Endothelial cell of umbilical vein (primary cell): ENCODE data around the gene TMCC2.

ENCODE experiments used
- EZH2 ChIP-seq: IDR thresholded peaks from 2 replicates; pipeline ENCODE4 v1.6.1; 2012; ENCODE audit warnings: borderline replicate concordance, low read depth, mild to moderate bottlenecking, moderate library complexity, low read length, inconsistent platforms; ENCODE audit not compliant: severe bottlenecking
- FOS ChIP-seq: IDR thresholded peaks from 2 replicates; pipeline ENCODE4 v1.6.1; 2011; ENCODE audit warnings: mild to moderate bottlenecking, low read length, moderate library complexity, borderline replicate concordance; ENCODE audit not compliant: insufficient read depth
- POLR2A ChIP-seq: IDR thresholded peaks from 2 replicates; pipeline ENCODE4 v1.6.1; 2012; ENCODE audit warnings: low read depth, mild to moderate bottlenecking, control low read depth, low read length
- POLR2AphosphoS5 ChIP-seq: IDR thresholded peaks from 2 replicates; pipeline ENCODE4 v1.6.1; 2012; ENCODE audit warnings: low read depth, mild to moderate bottlenecking, control low read depth, low read length, moderate library complexity; ENCODE audit not compliant: insufficient read depth
- TF ChIP-seq, protein P1 (sequence below), 2 donors: IDR thresholded peaks; 1 replicate in 1 of 2; 2 replicates in 1 of 2; pipeline ENCODE4 v1.5.1; 2011; ENCODE audit warnings: low read length in 2 of 2, mild to moderate bottlenecking in 2 of 2, moderate library complexity in 2 of 2, control low read depth in 1 of 2, inconsistent platforms in 1 of 2, low read depth in 1 of 2; ENCODE audit not compliant: insufficient read depth in 1 of 2; ENCODE audit errors: extremely low read depth in 1 of 2

DNA sequence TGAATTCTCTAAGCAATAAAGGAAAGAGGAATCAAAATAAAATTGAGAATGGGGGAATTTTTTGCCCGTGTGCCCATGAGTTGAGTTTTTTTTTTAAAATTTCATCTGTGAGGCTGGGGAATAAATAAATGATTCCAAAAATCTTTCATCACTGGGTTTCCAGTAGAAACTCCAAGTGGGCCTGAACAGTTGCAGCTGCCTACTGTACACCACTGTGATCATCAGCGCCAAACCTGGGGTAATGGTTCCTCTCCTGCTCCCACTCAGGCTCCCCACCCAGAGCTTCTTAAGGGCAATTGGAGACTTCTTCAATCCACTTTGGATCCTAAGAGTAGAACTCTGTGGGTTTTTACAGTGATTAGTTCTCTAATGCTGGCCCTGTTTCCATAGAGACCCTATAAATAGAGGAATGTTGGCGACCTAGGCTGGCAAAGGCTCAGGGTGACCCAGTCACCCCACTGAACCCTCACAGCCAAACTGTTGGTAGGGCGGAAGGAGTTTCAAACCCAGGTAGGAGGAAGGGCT is 9.3 kb downstream of the TMCC2 start:
- no peak for TF ChIP-seq POLR2A
- TF ChIP-seq FOS, result no peak
- TF ChIP-seq, protein P1, sequence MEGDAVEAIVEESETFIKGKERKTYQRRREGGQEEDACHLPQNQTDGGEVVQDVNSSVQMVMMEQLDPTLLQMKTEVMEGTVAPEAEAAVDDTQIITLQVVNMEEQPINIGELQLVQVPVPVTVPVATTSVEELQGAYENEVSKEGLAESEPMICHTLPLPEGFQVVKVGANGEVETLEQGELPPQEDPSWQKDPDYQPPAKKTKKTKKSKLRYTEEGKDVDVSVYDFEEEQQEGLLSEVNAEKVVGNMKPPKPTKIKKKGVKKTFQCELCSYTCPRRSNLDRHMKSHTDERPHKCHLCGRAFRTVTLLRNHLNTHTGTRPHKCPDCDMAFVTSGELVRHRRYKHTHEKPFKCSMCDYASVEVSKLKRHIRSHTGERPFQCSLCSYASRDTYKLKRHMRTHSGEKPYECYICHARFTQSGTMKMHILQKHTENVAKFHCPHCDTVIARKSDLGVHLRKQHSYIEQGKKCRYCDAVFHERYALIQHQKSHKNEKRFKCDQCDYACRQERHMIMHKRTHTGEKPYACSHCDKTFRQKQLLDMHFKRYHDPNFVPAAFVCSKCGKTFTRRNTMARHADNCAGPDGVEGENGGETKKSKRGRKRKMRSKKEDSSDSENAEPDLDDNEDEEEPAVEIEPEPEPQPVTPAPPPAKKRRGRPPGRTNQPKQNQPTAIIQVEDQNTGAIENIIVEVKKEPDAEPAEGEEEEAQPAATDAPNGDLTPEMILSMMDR (IDR thresholded peaks at IDR 0.05; ENCODE audit: extremely low read depth in 1 of 2, insufficient read depth in 1 of 2, low read depth in 1 of 2, low read length in 2 of 2), result no peak
- TF ChIP-seq EZH2, result no peak
- no peak for TF ChIP-seq POLR2AphosphoS5
